Prostate gland (tissue), 2 donors: Measurements from ENCODE around the gene RGS7. TPM values are rescaled to one million over a fixed set of nuclear protein-coding genes. Genes with fewer than 3 reads are reported as not detected.

Source experiments
- DNase-seq: peaks from one replicate; pipeline ENCODE4 v3.0.0-alpha.2; 2019; ENCODE audit warnings: low spot score
- H3K27ac ChIP-seq, 2 donors: fragments of 200-600 bp; sonication (generic); 2 replicates each; pipeline ENCODE4 v1.5.1; 2017 to 2019
- H3K27me3 ChIP-seq: fragments of 200-600 bp; sonication (generic); replicated peaks from 2 replicates; pipeline ENCODE4 v1.5.1; 2019; ENCODE audit not compliant: insufficient read depth
- H3K36me3 ChIP-seq, 2 donors: fragments of 200-600 bp; sonication (generic); 1 replicate in 1 of 2; 2 replicates in 1 of 2; pipeline versions ENCODE4 v1.5.1 to v1.8.1; 2017 to 2019
- H3K4me1 ChIP-seq: fragments of 200-600 bp; sonication (generic); replicated peaks from 2 replicates; pipeline ENCODE4 v1.5.1; 2019
- H3K4me3 ChIP-seq, 2 donors: fragments of 200-600 bp; sonication (generic); 2 replicates each; pipeline ENCODE4 v1.5.1; 2017 to 2019
- H3K9me3 ChIP-seq: fragments of 200-600 bp; sonication (generic); 2 replicates; pipeline ENCODE4 v1.5.1; 2017
- CTCF ChIP-seq, 4 experiments: fragments of 200-600 bp in 2 of 4; fragments of 450-650 bp in 2 of 4; sonication (generic) in 2 of 4; IDR thresholded peaks; 1 replicate in 3 of 4; 2 replicates in 1 of 4; pipeline ENCODE4 v1.5.1; 2016 to 2019; ENCODE audit warnings: antibody characterized with exemption in 4 of 4, mild to moderate bottlenecking in 2 of 4, moderate library complexity in 2 of 4
- POLR2A ChIP-seq: fragments of 450-650 bp; IDR thresholded peaks from one replicate; pipeline ENCODE4 v1.6.1; 2016; ENCODE audit warnings: antibody characterized with exemption, mild to moderate bottlenecking
- POLR2AphosphoS5 ChIP-seq: sonication (generic); formaldehyde crosslinking; IDR thresholded peaks from one replicate; pipeline ENCODE4 v1.6.1; 2017; ENCODE audit warnings: antibody characterized with exemption
- WGBS: methylation state at CpG from one replicate; pipeline ENCODE4 v1.1.5; 2018; 5-methylcytosine and 5-hydroxymethylcytosine counted together
- intact Hi-C: fragments of 100-400 bp; cut with DNase I; formaldehyde crosslinking; loops from one replicate; pipeline ENCODE4 v1.14.2; 2022
- total RNA-seq, 2 donors: library from RNA; depleted of rRNA; stranded (reverse); fragments of >200 nt; gene quantifications; one replicate each; pipeline ENCODE4 v1.1.0, GENCODE V29; 2016

Gene RGS7
- total RNA-seq, 2 donors from 2014 or later = 0.32 to 1.3 TPM

- Histone ChIP-seq H3K4me3 (no peak overlapping the region), H3K9me3 (no peaks in the 10 kb centered on the region), H3K27me3 (no peaks in the 10 kb centered on the region), H3K36me3 (no peaks in the 10 kb centered on the region), H3K4me1 (no peaks in the 10 kb centered on the region), H3K27ac (no peak overlapping the region)
- TF ChIP-seq POLR2AphosphoS5 (no peak), POLR2A (no peak), CTCF (IDR thresholded peaks at IDR 0.05) (no peak)
- 41% methylated on average over 9 of the region's 9 CpGs for WGBS
- intact Hi-C loops = no loop called here
- DNase-seq = no peak
Observed at GRCh38 chr1:241323514-241324195, 33.4 kb downstream of the RGS7 start.

GRCh38 chr1:241317676-241318075, 39.3 kb downstream of the RGS7 start:
- Histone ChIP-seq H3K4me3 (no peak overlapping the region), H3K27me3 (no peaks in the 10 kb centered on the region), H3K4me1 (no peaks in the 10 kb centered on the region), H3K27ac (no peak overlapping the region), H3K36me3 (no peaks in the 10 kb centered on the region), H3K9me3 (no peaks in the 10 kb centered on the region)
- 67% methylated on average over 2 of the region's 2 CpGs for WGBS
- DNase-seq = no peak
- TF ChIP-seq CTCF (IDR thresholded peaks at IDR 0.05) (no peak), POLR2AphosphoS5 (no peak), POLR2A (no peak)
- intact Hi-C loops = no loop called here

- H3K27ac ChIP-seq = no peak overlapping the region
- TF ChIP-seq CTCF (IDR thresholded peaks at IDR 0.05) (no peak), POLR2A (no peak), POLR2AphosphoS5 (no peak)
- no peaks in the 10 kb centered on the region for H3K4me1 ChIP-seq
- no peaks in the 10 kb centered on the region for H3K9me3 ChIP-seq
- H3K4me3 ChIP-seq = no peak overlapping the region
- H3K27me3 ChIP-seq = no peaks in the 10 kb centered on the region
- H3K36me3 ChIP-seq = no peaks in the 10 kb centered on the region
- DNase-seq = no peak
- intact Hi-C loops = no loop called here
- 85% methylated on average over 3 of the region's 3 CpGs for WGBS
Observed at GRCh38 chr1:241316372-241316771, 40.6 kb downstream of the RGS7 start.

- H3K9me3 ChIP-seq = no peaks in the 10 kb centered on the region
- intact Hi-C loops = no loop called here
- no peaks in the 10 kb centered on the region for H3K27me3 ChIP-seq
- no peak overlapping the region for H3K4me3 ChIP-seq
- TF ChIP-seq CTCF (IDR thresholded peaks at IDR 0.05) (no peak), POLR2AphosphoS5 (no peak), POLR2A (no peak)
- WGBS = 49% methylated on average over 5 of the region's 5 CpGs
- H3K36me3 ChIP-seq = no peaks in the 10 kb centered on the region
- DNase-seq = no peak
- no peak overlapping the region for H3K27ac ChIP-seq
- H3K4me1 ChIP-seq = no peaks in the 10 kb centered on the region
Observed at GRCh38 chr1:241311056-241311746, 45.8 kb downstream of the RGS7 start.

GRCh38 chr1:241310451-241310850, 46.6 kb downstream of the RGS7 start:
- H3K27me3 ChIP-seq = no peaks in the 10 kb centered on the region
- no peak for TF ChIP-seq POLR2A
- no peak for TF ChIP-seq CTCF (IDR thresholded peaks at IDR 0.05)
- no peak for TF ChIP-seq POLR2AphosphoS5
- WGBS = 77% methylated on average over 3 of the region's 3 CpGs
- H3K4me3 ChIP-seq = no peak overlapping the region
- no peaks in the 10 kb centered on the region for H3K9me3 ChIP-seq
- no peak overlapping the region for H3K27ac ChIP-seq
- intact Hi-C loops = no loop called here
- no peaks in the 10 kb centered on the region for H3K4me1 ChIP-seq
- no peaks in the 10 kb centered on the region for H3K36me3 ChIP-seq
- DNase-seq = no peak
